HepG2 (cell line): ENCODE data around the gene FGF2.

Experiments used
- BCL6 ChIP-seq: IDR thresholded peaks from 2 replicates; pipeline ENCODE4 v1.6.1; 2016; ENCODE audit warnings: missing genetic modification reagents, missing compliant biosample characterization
- DR1 ChIP-seq: sonication (generic); formaldehyde crosslinking; IDR thresholded peaks from 2 replicates; pipeline ENCODE4 v1.8.0; 2021; ENCODE audit warnings: mild to moderate bottlenecking, missing genetic modification reagents, inconsistent platforms
- JDP2 ChIP-seq: sonication (generic); formaldehyde crosslinking; IDR thresholded peaks from 2 replicates; pipeline ENCODE4 v1.8.1; 2022; ENCODE audit warnings: missing genetic modification reagents, borderline replicate concordance
- MAFK ChIP-seq, 2 experiments: IDR thresholded peaks in 1 of 2; conservative IDR thresholded peaks in 1 of 2; 2 replicates each; pipeline ENCODE4 v1.6.1; 2011; ENCODE audit warnings: improper control_type of control experiment in 2 of 2, low read length in 2 of 2
- ZBTB26 ChIP-seq: IDR thresholded peaks from 2 replicates; pipeline ENCODE4 v1.6.1; 2016; ENCODE audit warnings: missing compliant biosample characterization, missing genetic modification reagents, borderline replicate concordance
- ZSCAN30 ChIP-seq: sonication (generic); formaldehyde crosslinking; IDR thresholded peaks from 2 replicates; pipeline ENCODE4 v1.5.0; 2020; ENCODE audit warnings: mild to moderate bottlenecking, missing genetic modification reagents

- TF ChIP-seq JDP2 (CRISPR knock-in tag) (no peak), ZBTB26 (no peak), ZSCAN30 (no peak), BCL6 (CRISPR knock-in tag) (no peak), DR1 (CRISPR knock-in tag) (no peak), MAFK (conservative IDR thresholded peaks at IDR 0.05 in 1 of 2, IDR thresholded peaks at IDR 0.05 in 1 of 2; ENCODE audit: low read length in 2 of 2) (no peak)
Observed at GRCh38 chr4:122921300-122921699, 94.7 kb downstream of the FGF2 start.
